ENCODE data around the gene SCD5. TPM values are rescaled to one million over a fixed set of nuclear protein-coding genes. Genes with fewer than 3 reads are reported as not detected.

SCD5 gene
- total RNA-seq, 2 donors from 2014 or later, result 7.3 to 18.5 TPM

- no peak overlapping the region for H3K4me3 ChIP-seq
- no peak overlapping the region for H3K27ac ChIP-seq
- DNase-seq (ENCODE audit: low spot score), result no peak
- H3K4me1 ChIP-seq (ENCODE audit: control insufficient read depth in 1 of 2, low read depth in 2 of 2), result no peaks in the 10 kb centered on the region
- no peaks in the 10 kb centered on the region for H3K9me3 ChIP-seq
- H3K27me3 ChIP-seq (replicated peaks; ENCODE audit: insufficient read depth), result no peaks in the 10 kb centered on the region
- H3K36me3 ChIP-seq, result no peaks in the 10 kb centered on the region
- no peak for ATAC-seq (ENCODE audit: insufficient number of reproducible peaks, low FRiP score, low read depth)
- no peak for TF ChIP-seq CTCF (IDR thresholded peaks at IDR 0.05)
Observed at GRCh38 chr4:82726596-82726995, 72.0 kb downstream of the SCD5 start.

- DNase-seq (ENCODE audit: low spot score) (no peak), ATAC-seq (ENCODE audit: insufficient number of reproducible peaks, low FRiP score, low read depth) (no peak)
- Histone ChIP-seq H3K36me3 (no peaks in the 10 kb centered on the region), H3K4me1 (ENCODE audit: control insufficient read depth in 1 of 2, low read depth in 2 of 2) (no peaks in the 10 kb centered on the region), H3K27me3 (replicated peaks; ENCODE audit: insufficient read depth) (no peaks in the 10 kb centered on the region), H3K27ac (no peak overlapping the region), H3K9me3 (no peaks in the 10 kb centered on the region), H3K4me3 (no peak overlapping the region)
- no peak for TF ChIP-seq CTCF (IDR thresholded peaks at IDR 0.05)
Observed at GRCh38 chr4:82721819-82722423, 76.7 kb downstream of the SCD5 start.

- Histone ChIP-seq H3K4me1 (ENCODE audit: control insufficient read depth in 1 of 2, low read depth in 2 of 2) (no peaks in the 10 kb centered on the region), H3K9me3 (no peaks in the 10 kb centered on the region), H3K27me3 (replicated peaks; ENCODE audit: insufficient read depth) (no peaks in the 10 kb centered on the region), H3K36me3 (no peaks in the 10 kb centered on the region), H3K4me3 (no peak overlapping the region), H3K27ac (no peak overlapping the region)
- DNase-seq (ENCODE audit: low spot score) (no peak), ATAC-seq (ENCODE audit: insufficient number of reproducible peaks, low FRiP score, low read depth) (no peak)
- TF ChIP-seq CTCF (IDR thresholded peaks at IDR 0.05), result no peak
Observed at GRCh38 chr4:82718162-82718940, 80.2 kb downstream of the SCD5 start.

GRCh38 chr4:82715731-82716617 is 82.6 kb downstream of the SCD5 start:
- H3K4me1 ChIP-seq (ENCODE audit: control insufficient read depth in 1 of 2, low read depth in 2 of 2), result no peaks in the 10 kb centered on the region
- no peaks in the 10 kb centered on the region for H3K36me3 ChIP-seq
- no peaks in the 10 kb centered on the region for H3K27me3 ChIP-seq (replicated peaks; ENCODE audit: insufficient read depth)
- no peak for DNase-seq (ENCODE audit: low spot score)
- TF ChIP-seq CTCF (IDR thresholded peaks at IDR 0.05), result no peak
- H3K4me3 ChIP-seq, result no peak overlapping the region
- H3K9me3 ChIP-seq, result no peaks in the 10 kb centered on the region
- no peak for ATAC-seq (ENCODE audit: insufficient number of reproducible peaks, low FRiP score, low read depth)
- no peak overlapping the region for H3K27ac ChIP-seq

GRCh38 chr4:82713856-82714255 is 84.7 kb downstream of the SCD5 start:
- Histone ChIP-seq H3K4me1 (ENCODE audit: control insufficient read depth in 1 of 2, low read depth in 2 of 2) (no peaks in the 10 kb centered on the region), H3K27ac (no peak overlapping the region), H3K4me3 (no peak overlapping the region), H3K36me3 (no peaks in the 10 kb centered on the region), H3K9me3 (no peaks in the 10 kb centered on the region), H3K27me3 (replicated peaks; ENCODE audit: insufficient read depth) (no peaks in the 10 kb centered on the region)
- no peak for TF ChIP-seq CTCF (IDR thresholded peaks at IDR 0.05)
- ATAC-seq (ENCODE audit: insufficient number of reproducible peaks, low FRiP score, low read depth) (no peak), DNase-seq (ENCODE audit: low spot score) (no peak)

Measured in thoracic aorta (tissue), 2 donors.